Measurements from ENCODE around the gene SOX4.

- TF ChIP-seq CTCF (IDR thresholded peaks at IDR 0.05; ENCODE audit: extremely low read depth in 1 of 2, insufficient read depth in 1 of 2, low read depth in 1 of 2, low read length in 2 of 2) (no peak), POLR2AphosphoS5 (IDR thresholded peaks at IDR 0.05; ENCODE audit: insufficient read depth, low read depth, low read length) (no peak), POLR2A (IDR thresholded peaks at IDR 0.05; ENCODE audit: low read depth, low read length) (no peak), EZH2 (IDR thresholded peaks at IDR 0.05; ENCODE audit: borderline replicate concordance, low read depth, low read length, severe bottlenecking) (no peak), MAX (IDR thresholded peaks at IDR 0.05; ENCODE audit: insufficient read depth, insufficient read length) (no peak), GATA2 (IDR thresholded peaks at IDR 0.05; ENCODE audit: insufficient read depth, insufficient read length, low read depth, low read length) (no peak), FOS (IDR thresholded peaks at IDR 0.05; ENCODE audit: borderline replicate concordance, insufficient read depth, low read length) (no peak), MYC (IDR thresholded peaks at IDR 0.05; ENCODE audit: low read depth, low read length) (no peak), JUN (IDR thresholded peaks at IDR 0.05; ENCODE audit: borderline replicate concordance, insufficient read depth, insufficient read length, low read depth) (no peak)
These were observed 34.6 kb downstream of the SOX4 start for GRCh38 chr6:21628160-21628559.

Data from endothelial cell of umbilical vein (primary cell).